HG02840 (cell line): ENCODE measurements around the gene AGPAT4.

Experiments
- ATAC-seq: cut with Tn5 transposase; IDR thresholded peaks from one replicate; pipeline ENCODE4 v1.9.1; 2021; ENCODE audit warnings: mild to moderate bottlenecking, moderate library complexity, moderate number of reproducible peaks; ENCODE audit not compliant: unreplicated experiment, low FRiP score

Gene AGPAT4

GRCh38 chr6:161091972-161092701 is 181.7 kb downstream of the AGPAT4 start:
- no peak for ATAC-seq

GRCh38 chr6:161091151-161091550 is 182.7 kb downstream of the AGPAT4 start:
- ATAC-seq, result no peak

DNA sequence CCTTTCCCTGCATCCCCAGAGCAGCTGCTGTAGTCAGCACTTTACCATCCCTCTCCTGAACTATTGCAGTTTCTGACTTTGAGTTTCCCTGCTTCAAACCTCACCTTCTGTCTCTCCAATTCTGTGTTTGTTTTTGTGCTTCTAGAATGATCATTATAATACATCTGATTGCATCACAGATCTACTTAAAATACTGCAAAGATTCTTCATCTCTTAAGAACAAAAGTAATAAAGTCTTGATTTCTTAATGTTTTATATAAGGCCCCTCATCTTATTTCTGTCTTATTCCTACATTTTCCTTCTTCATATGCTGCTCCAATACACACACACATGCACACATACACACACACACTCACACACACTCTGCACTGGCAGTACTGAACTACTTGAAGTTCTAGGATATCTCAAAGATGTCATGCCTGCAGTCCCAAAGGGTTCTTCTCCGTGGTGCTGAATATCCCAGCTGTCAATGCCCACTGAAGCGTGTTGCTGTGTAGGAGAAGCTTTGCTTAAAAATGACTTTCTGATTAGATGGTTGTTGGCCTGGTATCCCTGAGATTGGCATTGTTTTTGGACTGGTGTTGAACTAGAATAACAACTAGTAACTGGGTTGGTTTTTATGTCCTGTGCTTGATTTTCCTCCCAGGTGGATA is 185.1 kb downstream of the AGPAT4 start:
- no peak for ATAC-seq

GRCh38 chr6:161085246-161085645 is 188.6 kb downstream of the AGPAT4 start:
- ATAC-seq, result no peak

DNA sequence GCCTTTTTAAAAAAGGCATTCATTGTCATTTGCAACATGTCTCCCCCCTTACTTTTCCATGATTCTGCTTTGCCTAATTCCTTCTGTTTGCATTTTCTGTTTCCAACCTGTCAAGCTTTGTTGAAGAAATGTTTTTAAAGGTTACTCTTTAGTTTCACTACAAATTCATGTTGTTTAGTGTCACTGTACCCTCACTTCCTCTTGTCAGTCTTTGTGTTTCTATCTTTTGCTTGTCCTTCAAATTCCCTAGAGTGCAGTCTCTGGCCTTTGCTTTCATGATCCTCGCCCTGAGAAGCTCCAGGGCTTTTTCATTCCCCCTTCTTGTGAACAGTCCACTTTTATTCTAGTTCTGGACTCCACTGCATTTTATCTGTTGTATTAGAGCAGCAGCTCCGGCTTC is 191.6 kb downstream of the AGPAT4 start:
- no peak for ATAC-seq

GRCh38 chr6:161080263-161080970 is 193.4 kb downstream of the AGPAT4 start:
- no peak for ATAC-seq
